PC-3 (cell line): Measurements from ENCODE around the gene EXD1.

Experiments used
- EZH2 ChIP-seq: fragments of 300-600 bp; sonication (generic); IDR thresholded peaks from one replicate; pipeline ENCODE4 v1.6.1; 2017; ENCODE audit warnings: antibody characterized with exemption, mild to moderate bottlenecking, low read length; ENCODE audit not compliant: unreplicated experiment
- TF ChIP-seq, protein P1 (sequence below): fragments of 300-600 bp; sonication (generic); conservative IDR thresholded peaks from 2 replicates; pipeline ENCODE4 v1.5.1; 2017; ENCODE audit warnings: antibody characterized with exemption, low read depth, mild to moderate bottlenecking, low read length

DNA sequence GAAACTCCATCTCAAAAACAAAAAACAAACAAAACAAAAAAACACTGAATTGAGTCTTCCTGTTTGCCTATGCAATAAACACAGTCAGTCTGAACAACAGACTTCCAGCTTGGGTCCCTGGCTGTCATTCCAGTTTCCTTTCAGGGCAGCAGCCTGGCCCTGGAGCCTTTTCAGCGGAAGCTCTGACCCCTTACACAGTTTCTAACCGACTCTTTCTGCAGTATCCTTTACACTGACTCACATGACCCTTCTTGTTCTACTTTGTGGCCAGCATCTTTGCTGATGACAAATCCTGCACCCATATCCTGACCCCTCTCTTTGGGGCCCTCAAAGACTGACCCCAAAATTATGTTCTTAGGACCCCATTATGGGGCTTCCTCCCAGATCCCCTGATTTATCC lies 76.1 kb downstream of the EXD1 start:
- TF ChIP-seq, protein P1, sequence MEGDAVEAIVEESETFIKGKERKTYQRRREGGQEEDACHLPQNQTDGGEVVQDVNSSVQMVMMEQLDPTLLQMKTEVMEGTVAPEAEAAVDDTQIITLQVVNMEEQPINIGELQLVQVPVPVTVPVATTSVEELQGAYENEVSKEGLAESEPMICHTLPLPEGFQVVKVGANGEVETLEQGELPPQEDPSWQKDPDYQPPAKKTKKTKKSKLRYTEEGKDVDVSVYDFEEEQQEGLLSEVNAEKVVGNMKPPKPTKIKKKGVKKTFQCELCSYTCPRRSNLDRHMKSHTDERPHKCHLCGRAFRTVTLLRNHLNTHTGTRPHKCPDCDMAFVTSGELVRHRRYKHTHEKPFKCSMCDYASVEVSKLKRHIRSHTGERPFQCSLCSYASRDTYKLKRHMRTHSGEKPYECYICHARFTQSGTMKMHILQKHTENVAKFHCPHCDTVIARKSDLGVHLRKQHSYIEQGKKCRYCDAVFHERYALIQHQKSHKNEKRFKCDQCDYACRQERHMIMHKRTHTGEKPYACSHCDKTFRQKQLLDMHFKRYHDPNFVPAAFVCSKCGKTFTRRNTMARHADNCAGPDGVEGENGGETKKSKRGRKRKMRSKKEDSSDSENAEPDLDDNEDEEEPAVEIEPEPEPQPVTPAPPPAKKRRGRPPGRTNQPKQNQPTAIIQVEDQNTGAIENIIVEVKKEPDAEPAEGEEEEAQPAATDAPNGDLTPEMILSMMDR, result no peak
- no peak for TF ChIP-seq EZH2
